Ecto neural progenitor cell (in vitro differentiated cells): Measurements from ENCODE around the gene HNRNPA2B1.

Source experiments
- DNase-seq: peaks from one replicate; pipeline ENCODE4 v3.0.0-alpha.2; 2018; ENCODE audit warnings: low spot score

Gene HNRNPA2B1

GRCh38 chr7:26147030-26147429 lies 53.5 kb downstream of the HNRNPA2B1 start:
- no peak for DNase-seq

- DNase-seq: no peak
Observed at GRCh38 chr7:26145238-26145637, 55.3 kb downstream of the HNRNPA2B1 start.

DNA sequence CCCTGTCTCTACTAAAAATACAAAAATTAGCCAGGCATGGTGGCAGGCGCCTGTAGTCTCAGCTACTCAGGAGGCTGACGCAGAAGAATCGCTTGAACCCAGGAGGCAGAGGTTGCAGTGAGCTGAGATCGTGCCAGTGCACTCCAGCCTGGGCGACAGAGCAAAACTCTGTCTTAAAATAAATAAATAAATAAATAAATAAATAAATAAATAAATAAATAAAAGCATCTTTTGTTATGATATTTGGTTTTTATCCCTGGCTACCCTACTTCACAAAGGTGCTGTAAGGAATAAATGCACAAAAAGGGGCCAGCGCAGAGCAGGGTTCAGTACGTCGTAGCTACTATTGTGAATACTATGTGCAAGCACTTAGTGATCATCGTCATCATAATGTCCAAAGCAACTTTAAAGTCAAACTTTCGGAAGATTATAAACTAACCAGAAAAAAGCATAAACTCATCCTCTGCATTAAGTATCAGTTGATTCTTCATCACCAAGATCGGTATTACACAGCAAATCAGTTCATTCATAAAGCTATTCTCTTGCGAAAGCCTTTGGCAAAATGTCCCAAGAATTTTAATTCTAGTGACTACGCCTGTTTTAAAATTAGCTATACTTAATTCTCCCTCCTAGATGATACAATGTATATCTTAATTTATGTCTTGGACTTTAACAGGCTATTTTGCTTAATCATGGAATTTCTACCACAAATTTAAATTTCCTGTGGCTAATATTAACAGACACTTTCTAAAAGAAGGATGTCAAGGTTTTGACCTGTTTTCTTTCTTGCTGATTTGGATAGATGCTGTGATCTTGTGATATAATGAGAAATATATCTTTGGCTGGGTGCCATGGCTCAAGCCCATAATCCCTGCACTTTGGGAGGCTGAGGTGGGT lies 56.1 kb downstream of the HNRNPA2B1 start:
- no peak for DNase-seq

DNA sequence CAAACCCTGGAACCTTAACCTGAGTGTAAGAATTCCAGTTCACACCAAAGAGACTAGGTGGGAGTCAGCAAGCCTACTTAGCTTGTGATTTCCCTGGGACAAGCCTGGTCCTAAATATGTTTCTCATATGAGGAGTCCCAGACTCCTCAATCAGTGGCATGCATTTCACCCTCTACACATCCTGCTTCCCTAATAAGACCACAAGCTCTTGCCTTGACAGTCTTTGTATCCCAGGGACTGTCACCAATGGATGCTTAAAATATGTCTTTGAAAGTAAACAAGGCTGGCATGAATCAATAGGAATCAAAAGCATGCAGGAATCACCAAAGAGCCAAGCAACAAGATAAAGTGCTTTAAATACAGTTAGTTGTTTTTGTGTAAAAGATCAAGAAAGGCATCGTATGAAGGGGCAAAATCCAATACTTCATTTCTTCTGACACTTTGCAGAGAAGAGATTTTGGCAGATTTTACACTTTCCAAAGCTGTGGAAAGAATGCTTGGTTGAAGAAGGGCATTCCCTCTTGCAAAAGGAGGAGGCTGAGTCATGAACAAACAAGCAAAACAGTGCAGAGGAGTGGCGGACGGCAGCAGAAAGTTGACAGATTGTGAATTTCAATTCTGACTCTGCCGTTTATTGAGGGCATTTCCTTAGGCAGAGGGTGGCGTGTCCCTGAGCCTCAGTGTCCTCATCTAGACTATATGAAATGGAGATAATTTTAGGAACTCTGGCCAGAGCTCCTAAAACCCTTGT lies 57.1 kb downstream of the HNRNPA2B1 start:
- DNase-seq: no peak

- no peak for DNase-seq
Observed at GRCh38 chr7:26141077-26141476, 59.5 kb downstream of the HNRNPA2B1 start.

DNA sequence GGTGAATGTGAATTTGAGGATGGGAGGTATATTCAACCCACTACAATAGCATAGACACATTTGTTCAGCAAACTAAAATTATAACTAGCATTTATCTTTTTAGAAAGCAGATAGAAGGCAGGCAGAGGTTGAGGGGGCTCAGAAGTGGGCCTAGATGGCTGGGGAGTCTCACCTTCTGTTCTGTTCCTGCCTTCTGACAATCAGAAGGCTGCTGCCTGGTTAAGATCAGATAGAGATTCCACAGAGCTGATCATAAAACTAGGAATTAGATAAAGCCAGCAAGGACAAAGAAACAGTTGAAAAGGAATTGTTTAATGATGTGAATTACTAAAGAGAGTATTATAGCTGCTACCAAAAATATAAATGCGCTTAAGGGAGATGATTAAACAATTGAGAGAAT lies 60.2 kb downstream of the HNRNPA2B1 start:
- DNase-seq: no peak
